Trophoblast cell (in vitro differentiated cells and primary cell): ENCODE data around the gene POLH.

Experiments used
- DNase-seq, 2 donors: peaks; one replicate each; pipeline ENCODE4 v3.0.0-alpha.2; 2016
- H2AFZ ChIP-seq: 2 replicates; pipeline ENCODE4 v1.6.1; 2013; ENCODE audit warnings: low read length, moderate library complexity, mild to moderate bottlenecking; ENCODE audit not compliant: insufficient read depth, poor library complexity
- H2AK5ac ChIP-seq: 2 replicates; pipeline ENCODE4 v1.6.1; 2013; ENCODE audit warnings: mild to moderate bottlenecking, low read length
- H2BK120ac ChIP-seq: 2 replicates; pipeline ENCODE4 v1.6.1; 2013; ENCODE audit warnings: low read length, mild to moderate bottlenecking, moderate library complexity; ENCODE audit not compliant: insufficient read depth, poor library complexity
- H2BK12ac ChIP-seq: 2 replicates; pipeline ENCODE4 v1.6.1; 2013; ENCODE audit warnings: mild to moderate bottlenecking, low read length, moderate library complexity
- H2BK5ac ChIP-seq: 2 replicates; pipeline ENCODE4 v1.6.1; 2013; ENCODE audit warnings: low read length, low read depth, moderate library complexity, mild to moderate bottlenecking; ENCODE audit not compliant: poor library complexity
- H3K14ac ChIP-seq: 2 replicates; pipeline ENCODE4 v1.6.1; 2013; ENCODE audit warnings: mild to moderate bottlenecking, low read length
- H3K18ac ChIP-seq: 2 replicates; pipeline ENCODE4 v1.6.1; 2013; ENCODE audit warnings: mild to moderate bottlenecking, low read length
- H3K23ac ChIP-seq: 2 replicates; pipeline ENCODE4 v1.6.1; 2013; ENCODE audit warnings: low read length
- H3K27ac ChIP-seq: 2 replicates; pipeline ENCODE4 v1.5.1; 2013; ENCODE audit warnings: low read depth, mild to moderate bottlenecking, inconsistent platforms, low read length, moderate library complexity
- H3K27me3 ChIP-seq: 2 replicates; pipeline ENCODE4 v1.6.1; 2013; ENCODE audit warnings: inconsistent platforms, mild to moderate bottlenecking, low read length, moderate library complexity; ENCODE audit not compliant: insufficient read depth
- H3K36me3 ChIP-seq, 2 experiments: 1 replicate in 1 of 2; 2 replicates in 1 of 2; pipeline ENCODE4 v1.6.1; 2013; ENCODE audit warnings: low read length in 2 of 2, mild to moderate bottlenecking in 2 of 2, moderate library complexity in 1 of 2; ENCODE audit not compliant: insufficient read depth in 2 of 2, control insufficient read depth in 1 of 2
- H3K4ac ChIP-seq: 2 replicates; pipeline ENCODE4 v1.6.1; 2013; ENCODE audit warnings: low read depth, mild to moderate bottlenecking, low read length, moderate library complexity
- H3K4me1 ChIP-seq, 2 experiments: 1 replicate in 1 of 2; 2 replicates in 1 of 2; pipeline ENCODE4 v1.6.1; 2013; ENCODE audit warnings: low read length in 2 of 2, mild to moderate bottlenecking in 2 of 2, moderate library complexity in 1 of 2; ENCODE audit not compliant: insufficient read depth in 2 of 2, control insufficient read depth in 1 of 2
- H3K4me2 ChIP-seq: 2 replicates; pipeline ENCODE4 v1.6.1; 2013; ENCODE audit warnings: inconsistent platforms, mild to moderate bottlenecking, low read length, moderate library complexity
- H3K4me3 ChIP-seq: 2 replicates; pipeline ENCODE4 v1.5.1; 2013; ENCODE audit warnings: mild to moderate bottlenecking, low read depth, low read length, inconsistent platforms
- H3K79me1 ChIP-seq: one replicate; pipeline ENCODE4 v1.6.1; 2013; ENCODE audit warnings: low read length
- H3K79me2 ChIP-seq: 2 replicates; pipeline ENCODE4 v1.6.1; 2013; ENCODE audit warnings: low read length, mild to moderate bottlenecking; ENCODE audit not compliant: control insufficient read depth, insufficient read depth, poor library complexity
- H3K9ac ChIP-seq: 2 replicates; pipeline ENCODE4 v1.6.1; 2013; ENCODE audit warnings: mild to moderate bottlenecking, low read length
- H3K9me3 ChIP-seq: 2 replicates; pipeline ENCODE4 v1.6.1; 2013; ENCODE audit warnings: low read depth, mild to moderate bottlenecking, control low read depth, inconsistent platforms, low read length; ENCODE audit not compliant: insufficient read depth
- H4K12ac ChIP-seq: 2 replicates; pipeline ENCODE4 v1.6.1; 2013; ENCODE audit warnings: low read depth, mild to moderate bottlenecking, low read length, moderate library complexity
- H4K8ac ChIP-seq: 2 replicates; pipeline ENCODE4 v1.6.1; 2013; ENCODE audit warnings: low read depth, mild to moderate bottlenecking, low read length, moderate library complexity
- H4K91ac ChIP-seq: one replicate; pipeline ENCODE4 v1.6.1; 2013; ENCODE audit warnings: low read depth, mild to moderate bottlenecking, low read length, moderate library complexity
- WGBS: extraction: QIAGEN DNeasy Blood & Tissue Kit; methylation state at CpG from one replicate; pipeline ENCODE4 v1.1.7; 2013; ENCODE audit warnings: missing lambda C conversion rate; ENCODE audit not compliant: insufficient read length, insufficient coverage; ENCODE audit errors: extremely low coverage; 5-methylcytosine and 5-hydroxymethylcytosine counted together

Gene POLH

DNA sequence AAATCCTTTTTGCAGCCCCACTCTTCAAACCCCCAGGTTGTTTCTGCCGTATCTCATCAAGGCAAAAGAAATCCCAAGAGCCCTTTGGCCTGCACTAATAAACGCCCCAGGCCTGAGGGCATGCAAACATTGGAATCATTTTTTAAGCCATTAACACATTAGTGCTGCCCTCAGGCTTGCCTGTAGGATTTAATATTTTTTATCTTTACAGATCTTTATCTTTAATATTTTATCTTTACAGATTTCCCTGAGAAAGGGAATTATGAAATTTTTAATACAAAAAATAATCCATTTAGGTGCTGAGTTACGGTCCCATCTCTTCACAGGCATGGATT lies 38.4 kb downstream of the POLH start:
- Histone ChIP-seq H3K27me3 (no peaks in the 10 kb centered on the region), H3K79me1 (no peaks in the 10 kb centered on the region), H4K91ac (no peak overlapping the region), H3K4ac (no peak overlapping the region), H3K4me1 (peaks cover 3 to 5% of the 10 kb centered on the region in 2 experiments), H3K9me3 (no peaks in the 10 kb centered on the region), H3K23ac (no peak overlapping the region), H3K27ac (no peak overlapping the region), H3K36me3 (peaks cover 19 to 25% of the 10 kb centered on the region in 2 experiments), H2BK5ac (no peak overlapping the region), H3K9ac (peak overlapping the region; percentile 9), H2AFZ (no peak overlapping the region), H2BK120ac (no peak overlapping the region), H2BK12ac (no peak overlapping the region), H4K12ac (no peak overlapping the region), H3K79me2 (no peaks in the 10 kb centered on the region), H4K8ac (no peak overlapping the region), H3K14ac (no peak overlapping the region), H3K4me3 (no peak overlapping the region), H3K18ac (no peak overlapping the region), H2AK5ac (no peak overlapping the region), H3K4me2 (no peak overlapping the region)
- no CpG with 5 or more reads among the region's 3 CpGs for WGBS
- peak; percentile 72 to 88 for DNase-seq

DNA sequence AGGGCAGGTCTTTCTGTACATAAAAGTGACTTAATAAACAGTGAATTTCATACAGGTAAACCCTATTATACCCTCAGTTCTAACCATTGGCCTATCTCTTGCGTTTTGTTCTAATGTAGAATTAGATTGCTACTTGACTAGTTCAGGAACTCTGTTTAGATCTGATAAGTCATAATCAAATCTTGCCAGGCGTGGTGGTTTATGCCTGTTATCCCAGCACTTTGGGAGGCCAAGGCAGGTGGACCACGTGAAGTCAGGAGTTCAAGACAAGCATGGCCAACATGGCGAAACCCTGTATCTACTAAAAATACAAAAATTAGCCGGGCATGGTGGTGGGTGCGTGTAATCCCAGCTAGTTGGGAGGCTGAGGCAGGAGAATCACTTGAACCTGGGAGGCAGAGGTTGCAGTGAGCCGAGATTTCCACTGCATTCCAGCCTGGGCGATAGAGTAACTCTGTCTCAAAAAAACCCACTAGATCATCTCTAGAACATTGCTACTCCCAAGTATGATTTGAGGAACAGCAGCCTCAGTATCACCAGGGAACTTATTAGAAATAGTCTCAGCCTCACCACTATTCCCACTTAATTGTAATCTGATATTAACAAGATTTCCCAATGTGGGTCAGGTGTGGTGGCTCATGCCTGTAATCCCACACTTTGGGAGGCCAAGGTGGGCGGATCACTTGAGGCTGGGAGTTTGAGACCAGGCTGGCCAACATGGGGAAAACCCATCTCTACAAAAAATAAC lies 40.9 kb downstream of the POLH start:
- H3K4me1 ChIP-seq, result peaks cover 2 to 3% of the 10 kb centered on the region in 2 experiments
- no peak overlapping the region for H3K18ac ChIP-seq
- DNase-seq, result no peak
- H4K91ac ChIP-seq, result no peak overlapping the region
- H3K27me3 ChIP-seq, result no peaks in the 10 kb centered on the region
- H3K36me3 ChIP-seq, result peaks cover 32% of the 10 kb centered on the region in 2 experiments
- no peak overlapping the region for H2AFZ ChIP-seq
- H3K79me2 ChIP-seq, result no peaks in the 10 kb centered on the region
- H3K4me2 ChIP-seq, result no peak overlapping the region
- H2BK5ac ChIP-seq, result no peak overlapping the region
- H4K12ac ChIP-seq, result no peak overlapping the region
- H4K8ac ChIP-seq, result no peak overlapping the region
- H3K9ac ChIP-seq, result no peak overlapping the region
- no peak overlapping the region for H2BK120ac ChIP-seq
- no peak overlapping the region for H2AK5ac ChIP-seq
- no peak overlapping the region for H3K27ac ChIP-seq
- H3K14ac ChIP-seq, result no peak overlapping the region
- H3K23ac ChIP-seq, result no peak overlapping the region
- H3K79me1 ChIP-seq, result no peaks in the 10 kb centered on the region
- no peak overlapping the region for H3K4ac ChIP-seq
- H3K4me3 ChIP-seq, result no peak overlapping the region
- no CpG with 5 or more reads among the region's 9 CpGs for WGBS
- H3K9me3 ChIP-seq, result no peaks in the 10 kb centered on the region
- H2BK12ac ChIP-seq, result no peak overlapping the region

DNA sequence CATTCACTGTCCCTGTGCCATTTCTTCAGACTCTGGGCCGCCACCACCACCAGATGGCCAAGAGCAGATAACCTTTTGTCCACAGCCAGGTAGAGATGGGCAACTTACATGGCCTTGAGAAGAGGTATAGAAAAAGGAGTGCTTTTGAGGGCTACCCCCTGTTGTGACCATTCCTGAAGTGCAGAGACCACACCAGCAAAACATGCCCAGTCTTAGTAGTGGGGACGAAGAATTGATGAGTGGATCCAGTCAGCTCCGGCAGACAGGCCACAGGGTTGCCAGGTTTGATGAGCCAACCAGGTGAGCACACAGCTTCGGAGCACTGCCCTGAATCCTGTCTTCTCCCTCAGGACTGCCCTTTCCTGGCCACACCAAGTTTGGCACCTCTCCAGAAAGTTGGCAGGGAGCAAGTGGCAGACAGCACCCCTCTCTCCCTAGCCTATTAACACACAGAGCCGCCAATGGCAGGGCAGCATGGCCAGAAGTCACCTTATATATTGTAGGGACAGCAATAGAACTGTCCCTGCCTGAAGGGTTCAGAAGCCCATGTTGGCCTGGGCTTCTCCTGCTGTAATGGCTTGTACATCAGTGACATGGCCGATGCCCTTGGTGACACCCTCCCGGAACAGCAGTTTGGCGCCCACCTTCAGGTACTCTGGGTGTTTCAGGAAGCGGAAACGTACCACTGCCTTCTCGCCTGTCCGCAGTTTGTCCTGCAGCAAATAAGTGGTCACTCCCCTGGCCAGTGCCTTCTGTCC lies 45.3 kb downstream of the POLH start:
- no peaks in the 10 kb centered on the region for H3K4me1 ChIP-seq
- no peak overlapping the region for H3K27ac ChIP-seq
- peaks cover 53 to 60% of the 10 kb centered on the region in 2 experiments for H3K36me3 ChIP-seq
- no peak overlapping the region for H4K8ac ChIP-seq
- no peak overlapping the region for H3K14ac ChIP-seq
- H4K12ac ChIP-seq, result no peak overlapping the region
- H2AFZ ChIP-seq, result no peak overlapping the region
- no peak overlapping the region for H2AK5ac ChIP-seq
- H3K9ac ChIP-seq, result no peak overlapping the region
- H3K79me1 ChIP-seq, result no peaks in the 10 kb centered on the region
- H3K23ac ChIP-seq, result no peak overlapping the region
- H3K79me2 ChIP-seq, result no peaks in the 10 kb centered on the region
- no peak overlapping the region for H2BK12ac ChIP-seq
- no peaks in the 10 kb centered on the region for H3K27me3 ChIP-seq
- no peak overlapping the region for H2BK120ac ChIP-seq
- H3K4me2 ChIP-seq, result no peak overlapping the region
- no peaks in the 10 kb centered on the region for H3K9me3 ChIP-seq
- no peak overlapping the region for H2BK5ac ChIP-seq
- WGBS, result no CpG with 5 or more reads among the region's 12 CpGs
- no peak overlapping the region for H3K4ac ChIP-seq
- H3K18ac ChIP-seq, result no peak overlapping the region
- no peak overlapping the region for H4K91ac ChIP-seq
- H3K4me3 ChIP-seq, result no peak overlapping the region
- DNase-seq, result no peak

DNA sequence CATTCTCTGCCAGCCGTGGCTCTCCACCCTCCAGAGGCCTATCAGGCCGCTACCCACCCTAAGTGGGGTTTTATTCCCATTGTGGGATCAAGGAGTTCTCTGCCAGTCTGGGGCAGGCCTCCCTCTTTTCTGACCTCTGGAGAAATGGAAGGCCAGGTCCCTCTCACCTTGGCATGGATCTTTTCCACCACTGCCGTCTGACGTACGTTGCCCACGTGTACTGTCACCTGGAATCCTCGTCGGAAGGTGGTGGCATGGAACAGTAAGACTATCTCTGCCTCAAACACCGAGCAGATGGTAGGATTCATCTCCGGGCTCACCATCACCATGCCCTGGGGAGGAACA lies 45.8 kb downstream of the POLH start:
- H3K9me3 ChIP-seq, result no peaks in the 10 kb centered on the region
- H3K4ac ChIP-seq, result no peak overlapping the region
- peaks cover under 1% of the 10 kb centered on the region for H3K79me2 ChIP-seq
- no peak overlapping the region for H3K23ac ChIP-seq
- no peak overlapping the region for H2AK5ac ChIP-seq
- no CpG with 5 or more reads among the region's 10 CpGs for WGBS
- no peak for DNase-seq
- H3K4me2 ChIP-seq, result no peak overlapping the region
- no peak overlapping the region for H4K8ac ChIP-seq
- no peaks in the 10 kb centered on the region for H3K79me1 ChIP-seq
- H4K12ac ChIP-seq, result no peak overlapping the region
- H3K18ac ChIP-seq, result no peak overlapping the region
- no peak overlapping the region for H3K27ac ChIP-seq
- no peak overlapping the region for H2BK120ac ChIP-seq
- no peak overlapping the region for H2AFZ ChIP-seq
- H3K4me1 ChIP-seq, result no peaks in the 10 kb centered on the region
- no peak overlapping the region for H3K9ac ChIP-seq
- H3K14ac ChIP-seq, result no peak overlapping the region
- peaks cover 54 to 61% of the 10 kb centered on the region in 2 experiments for H3K36me3 ChIP-seq
- H2BK5ac ChIP-seq, result no peak overlapping the region
- no peak overlapping the region for H2BK12ac ChIP-seq
- no peak overlapping the region for H3K4me3 ChIP-seq
- H3K27me3 ChIP-seq, result no peaks in the 10 kb centered on the region
- H4K91ac ChIP-seq, result no peak overlapping the region
